NCI-H2227 (cell line): ENCODE data around the gene CNDP2.
"Not testable (repeated sequence)": the region's sequence is repeated elsewhere in the genome, so short reads cannot be mapped to it uniquely, and the experiment has no call there.

ENCODE experiments used
- DNase-seq: peaks from one replicate; lab custom pipeline; 2025; ENCODE audit not compliant: unreplicated experiment; lab: John Stamatoyannopoulos, UW

Gene CNDP2

GRCh38 chr18:74499633-74500032, 3.5 kb downstream of the CNDP2 start:
- no peak for DNase-seq

- DNase-seq, result no peak
These were observed 4.2 kb downstream of the CNDP2 start for GRCh38 chr18:74500372-74500771.

- not testable (repeated sequence) for DNase-seq
These were observed 4.6 kb downstream of the CNDP2 start for GRCh38 chr18:74500774-74501173.

- no peak for DNase-seq
These were observed 5.2 kb downstream of the CNDP2 start for GRCh38 chr18:74501386-74501785.

- DNase-seq, result no peak
These were observed 7.0 kb downstream of the CNDP2 start for GRCh38 chr18:74503137-74503536.

GRCh38 chr18:74505776-74506175, 9.6 kb downstream of the CNDP2 start:
- DNase-seq, result no peak

GRCh38 chr18:74506448-74507084, 10.4 kb downstream of the CNDP2 start:
- DNase-seq, result no peak

- no peak for DNase-seq
These were observed 11.1 kb downstream of the CNDP2 start for GRCh38 chr18:74507097-74507881.

GRCh38 chr18:74507927-74508326, 11.8 kb downstream of the CNDP2 start:
- DNase-seq, result no peak

GRCh38 chr18:74508366-74508765, 12.2 kb downstream of the CNDP2 start:
- no peak for DNase-seq

GRCh38 chr18:74508821-74509225, 12.7 kb downstream of the CNDP2 start:
- DNase-seq, result no peak

- DNase-seq, result no peak
These were observed 13.9 kb downstream of the CNDP2 start for GRCh38 chr18:74509856-74510769.

GRCh38 chr18:74510770-74511095, 14.6 kb downstream of the CNDP2 start:
- DNase-seq, result no peak

- DNase-seq, result no peak
These were observed 15.7 kb downstream of the CNDP2 start for GRCh38 chr18:74511823-74512222.

- no peak for DNase-seq
These were observed 16.3 kb downstream of the CNDP2 start for GRCh38 chr18:74512321-74513053.

- DNase-seq, result no peak
These were observed 17.2 kb downstream of the CNDP2 start for GRCh38 chr18:74513149-74513882.

GRCh38 chr18:74513883-74514205, 17.7 kb downstream of the CNDP2 start:
- no peak for DNase-seq

- DNase-seq, result no peak
These were observed 18.8 kb downstream of the CNDP2 start for GRCh38 chr18:74514860-74515495.

GRCh38 chr18:74515620-74516231, 19.6 kb downstream of the CNDP2 start:
- no peak for DNase-seq
